Neural progenitor cell (in vitro differentiated cells): ENCODE results near the gene MTMR12. TPM values are rescaled to one million over a fixed set of nuclear protein-coding genes. Genes with fewer than 3 reads are reported as not detected.
A peak's percentile ranks its signal among the peaks of the same experiment; 100 is the strongest.

Experiments
- DNase-seq: peaks from one replicate; pipeline ENCODE4 v3.0.0-alpha.2; 2016; ENCODE audit warnings: low spot score
- H2AFZ ChIP-seq: fragments of 200-600 bp; sonication (generic); replicated peaks from 2 replicates; pipeline ENCODE4 v1.6.1; 2016; ENCODE audit warnings: antibody characterized with exemption
- H3F3A ChIP-seq: fragments of 200-600 bp; sonication (generic); 2 replicates; pipeline ENCODE4 v1.6.1; 2016; ENCODE audit warnings: antibody characterized with exemption, low read depth
- H3K27ac ChIP-seq: fragments of 200-600 bp; sonication (generic); 2 replicates; pipeline ENCODE4 v1.5.1; 2016; ENCODE audit warnings: mild to moderate bottlenecking
- H3K27me3 ChIP-seq: fragments of 200-600 bp; sonication (generic); 2 replicates; pipeline ENCODE4 v1.6.1; 2016; ENCODE audit warnings: mild to moderate bottlenecking, moderate library complexity
- H3K36me3 ChIP-seq: fragments of 200-600 bp; sonication (generic); 2 replicates; pipeline ENCODE4 v1.5.1; 2016
- H3K4me1 ChIP-seq: fragments of 200-600 bp; sonication (generic); 2 replicates; pipeline ENCODE4 v1.6.1; 2016; ENCODE audit warnings: mixed run types
- H3K4me2 ChIP-seq: fragments of 200-600 bp; sonication (generic); 2 replicates; pipeline ENCODE4 v1.6.1; 2016
- H3K4me3 ChIP-seq: fragments of 200-600 bp; sonication (generic); 2 replicates; pipeline ENCODE4 v1.5.1; 2016
- H3K79me2 ChIP-seq: fragments of 200-600 bp; sonication (generic); 2 replicates; pipeline ENCODE4 v1.6.1; 2016; ENCODE audit warnings: low read depth
- H3K9ac ChIP-seq: fragments of 200-600 bp; sonication (generic); 2 replicates; pipeline ENCODE4 v1.6.1; 2016
- H3K9me3 ChIP-seq: fragments of 200-600 bp; sonication (generic); 2 replicates; pipeline ENCODE4 v1.5.1; 2016; ENCODE audit warnings: low read depth
- H4K20me1 ChIP-seq: fragments of 200-600 bp; sonication (generic); 2 replicates; pipeline ENCODE4 v1.6.1; 2016; ENCODE audit warnings: low read depth
- H3K27ac Mint-ChIP-seq: 3 replicates; pipeline ENCODE4 v1.8.0; 2021; ENCODE audit warnings: mixed read lengths
- H3K27me3 Mint-ChIP-seq: 2 replicates; pipeline ENCODE4 v1.8.0; 2022; ENCODE audit warnings: low read depth, mild to moderate bottlenecking, inconsistent platforms, moderate library complexity, mixed read lengths; ENCODE audit not compliant: insufficient read depth
- H3K36me3 Mint-ChIP-seq: 3 replicates; pipeline ENCODE4 v1.8.0; 2021; ENCODE audit warnings: mixed read lengths
- H3K4me1 Mint-ChIP-seq: 3 replicates; pipeline ENCODE4 v1.8.0; 2021; ENCODE audit warnings: mixed read lengths
- H3K4me3 Mint-ChIP-seq: 3 replicates; pipeline ENCODE4 v1.8.0; 2021; ENCODE audit warnings: mild to moderate bottlenecking, moderate library complexity, mixed read lengths
- H3K9me3 Mint-ChIP-seq: 3 replicates; pipeline ENCODE4 v1.8.0; 2020; ENCODE audit warnings: mixed read lengths
- EZH2 ChIP-seq: fragments of 200-600 bp; sonication (generic); IDR thresholded peaks from 2 replicates; pipeline ENCODE4 v1.6.1; 2017; ENCODE audit warnings: antibody characterized with exemption, mild to moderate bottlenecking, moderate library complexity
- EZH2phosphoT487 ChIP-seq: fragments of 200-600 bp; sonication (generic); IDR thresholded peaks from 2 replicates; pipeline ENCODE4 v1.6.1; 2017; ENCODE audit warnings: antibody characterized with exemption
- total RNA-seq: library from RNA; depleted of rRNA; stranded (reverse); fragments of >200 nt; gene quantifications from 2 replicates; pipeline ENCODE4 v1.2.3, GENCODE V29; 2015; ENCODE audit warnings: low replicate concordance
- TF ChIP-seq, protein P1 (sequence below): fragments of 200-600 bp; sonication (generic); IDR thresholded peaks from 2 replicates; pipeline ENCODE4 v1.5.1; 2017; ENCODE audit warnings: antibody characterized with exemption, mild to moderate bottlenecking

Gene MTMR12
- total RNA-seq, 1 donor from 2014 or later = 22.0 TPM

DNA sequence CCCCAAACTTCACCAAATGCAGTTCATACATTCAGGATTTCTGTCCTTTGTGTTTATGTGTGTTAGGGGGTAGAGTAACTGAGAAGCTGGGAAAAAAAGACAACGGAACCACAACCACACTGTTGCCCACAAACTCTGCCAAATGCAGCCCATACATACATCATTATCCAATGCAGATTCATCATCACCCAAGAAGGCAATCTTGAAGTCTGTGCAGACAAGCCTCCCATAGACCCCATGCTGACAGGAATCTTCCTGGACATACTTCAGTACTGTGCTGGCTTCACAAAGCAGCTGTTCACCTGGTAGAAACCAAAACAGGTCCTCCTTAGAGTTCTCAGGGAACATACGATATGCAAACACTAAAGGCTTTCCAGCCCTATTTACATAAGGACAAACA, 38.9 kb downstream of the MTMR12 start:
- no peaks in the 10 kb centered on the region for H3K9me3 ChIP-seq
- Mint-ChIP-seq H3K27me3 (peaks cover 2% of the 10 kb centered on the region), H3K27ac (no peak overlapping the region), H3K4me3 (no peak overlapping the region), H3K4me1 (peaks cover 29% of the 10 kb centered on the region), H3K9me3 (no peaks in the 10 kb centered on the region), H3K36me3 (peaks cover 32% of the 10 kb centered on the region)
- peaks cover 3% of the 10 kb centered on the region for H3F3A ChIP-seq
- no peak overlapping the region for H2AFZ ChIP-seq
- H3K27me3 ChIP-seq = no peaks in the 10 kb centered on the region
- H3K4me2 ChIP-seq = no peak overlapping the region
- no peak for DNase-seq
- no peaks in the 10 kb centered on the region for H3K36me3 ChIP-seq
- no peak overlapping the region for H3K4me3 ChIP-seq
- H3K79me2 ChIP-seq = peaks cover 6% of the 10 kb centered on the region
- TF ChIP-seq, protein P1, sequence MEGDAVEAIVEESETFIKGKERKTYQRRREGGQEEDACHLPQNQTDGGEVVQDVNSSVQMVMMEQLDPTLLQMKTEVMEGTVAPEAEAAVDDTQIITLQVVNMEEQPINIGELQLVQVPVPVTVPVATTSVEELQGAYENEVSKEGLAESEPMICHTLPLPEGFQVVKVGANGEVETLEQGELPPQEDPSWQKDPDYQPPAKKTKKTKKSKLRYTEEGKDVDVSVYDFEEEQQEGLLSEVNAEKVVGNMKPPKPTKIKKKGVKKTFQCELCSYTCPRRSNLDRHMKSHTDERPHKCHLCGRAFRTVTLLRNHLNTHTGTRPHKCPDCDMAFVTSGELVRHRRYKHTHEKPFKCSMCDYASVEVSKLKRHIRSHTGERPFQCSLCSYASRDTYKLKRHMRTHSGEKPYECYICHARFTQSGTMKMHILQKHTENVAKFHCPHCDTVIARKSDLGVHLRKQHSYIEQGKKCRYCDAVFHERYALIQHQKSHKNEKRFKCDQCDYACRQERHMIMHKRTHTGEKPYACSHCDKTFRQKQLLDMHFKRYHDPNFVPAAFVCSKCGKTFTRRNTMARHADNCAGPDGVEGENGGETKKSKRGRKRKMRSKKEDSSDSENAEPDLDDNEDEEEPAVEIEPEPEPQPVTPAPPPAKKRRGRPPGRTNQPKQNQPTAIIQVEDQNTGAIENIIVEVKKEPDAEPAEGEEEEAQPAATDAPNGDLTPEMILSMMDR = no peak
- TF ChIP-seq EZH2phosphoT487 (no peak), EZH2 (no peak)
- H3K27ac ChIP-seq = no peak overlapping the region
- H3K9ac ChIP-seq = no peak overlapping the region
- peaks cover 20% of the 10 kb centered on the region for H3K4me1 ChIP-seq
- H4K20me1 ChIP-seq = peaks cover 5% of the 10 kb centered on the region

- no peak overlapping the region for H3K4me3 ChIP-seq
- Mint-ChIP-seq H3K4me1 (peaks cover 22% of the 10 kb centered on the region), H3K9me3 (no peaks in the 10 kb centered on the region), H3K4me3 (no peak overlapping the region), H3K36me3 (peaks cover 39% of the 10 kb centered on the region), H3K27me3 (peaks cover 4% of the 10 kb centered on the region), H3K27ac (peak overlapping the region; percentile 88)
- H3K4me2 ChIP-seq = no peak overlapping the region
- H3K9me3 ChIP-seq = no peaks in the 10 kb centered on the region
- H3K27ac ChIP-seq = no peak overlapping the region
- no peaks in the 10 kb centered on the region for H3K36me3 ChIP-seq
- H3K9ac ChIP-seq = no peak overlapping the region
- peaks cover 5% of the 10 kb centered on the region for H4K20me1 ChIP-seq
- H2AFZ ChIP-seq = no peak overlapping the region
- no peak for DNase-seq
- peaks cover 3% of the 10 kb centered on the region for H3F3A ChIP-seq
- no peaks in the 10 kb centered on the region for H3K27me3 ChIP-seq
- peaks cover 20% of the 10 kb centered on the region for H3K4me1 ChIP-seq
- TF ChIP-seq EZH2 = no peak
- TF ChIP-seq, protein P1 = no peak
- TF ChIP-seq EZH2phosphoT487 = no peak
- no peaks in the 10 kb centered on the region for H3K79me2 ChIP-seq
Observed at GRCh38 chr5:32272746-32273145, 40.0 kb downstream of the MTMR12 start.

DNA sequence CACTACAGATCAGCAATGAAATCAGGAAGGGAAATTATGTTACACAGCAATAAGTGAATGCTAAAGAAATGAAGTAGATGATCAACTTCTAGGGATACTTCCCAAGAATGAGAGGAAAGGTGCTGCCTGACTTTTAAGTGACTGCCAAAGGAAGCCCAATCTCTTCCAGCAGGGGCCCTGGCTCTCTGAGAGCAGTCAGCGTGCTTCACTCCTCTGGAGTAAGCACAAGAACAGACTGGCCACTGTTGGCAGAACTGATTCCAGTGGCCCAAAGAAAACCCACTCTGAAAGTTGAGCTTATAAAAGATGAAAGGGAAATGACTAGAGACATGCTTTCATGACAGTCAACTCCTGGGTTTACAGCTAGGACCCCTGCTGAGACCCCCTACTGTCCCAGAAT, 41.8 kb downstream of the MTMR12 start:
- Histone ChIP-seq H3K36me3 (no peaks in the 10 kb centered on the region), H3K4me3 (no peak overlapping the region), H2AFZ (no peak overlapping the region), H3K9me3 (no peaks in the 10 kb centered on the region), H3K27ac (no peak overlapping the region), H3F3A (no peaks in the 10 kb centered on the region), H3K9ac (no peak overlapping the region), H3K4me2 (no peak overlapping the region), H3K79me2 (no peaks in the 10 kb centered on the region), H3K4me1 (peaks cover 14% of the 10 kb centered on the region), H3K27me3 (no peaks in the 10 kb centered on the region), H4K20me1 (peaks cover under 1% of the 10 kb centered on the region)
- H3K27ac Mint-ChIP-seq = no peak overlapping the region
- DNase-seq = no peak
- H3K4me1 Mint-ChIP-seq = peaks cover 12% of the 10 kb centered on the region
- TF ChIP-seq, protein P1 = no peak
- no peak for TF ChIP-seq EZH2phosphoT487
- H3K9me3 Mint-ChIP-seq = no peaks in the 10 kb centered on the region
- H3K27me3 Mint-ChIP-seq = peaks cover 4% of the 10 kb centered on the region
- H3K4me3 Mint-ChIP-seq = no peak overlapping the region
- peaks cover 40% of the 10 kb centered on the region for H3K36me3 Mint-ChIP-seq
